PC-3 (cell line): ENCODE data around the gene ANKRD29. TPM values are rescaled to one million over a fixed set of nuclear protein-coding genes. Genes with fewer than 3 reads are reported as not detected.
A peak's percentile ranks its signal among the peaks of the same experiment; 100 is the strongest.

Source experiments
- ATAC-seq: fragments of 200-7000 bp; cut with Tn5 transposase; 2 replicates; pipeline ENCODE4 v1.9.1; 2020; ENCODE audit warnings: mild to moderate bottlenecking, moderate library complexity
- BruUV-seq: library from RNA; stranded (reverse); fragments of 400-500 nt; replicated peaks from 2 replicates; lab custom pipeline; 2021; lab: Mats Ljungman, UMichigan
- CTCF ChIA-PET: fragments of 300-600 bp; sonication (Branson Sonifier 250); formaldehyde crosslinking; loops from one replicate; lab custom pipeline; 2022; ENCODE audit warnings: antibody characterized with exemption; lab: Charles Lee
- POLR2A ChIA-PET: fragments of 300-600 bp; sonication (Branson Sonifier 250); formaldehyde crosslinking; loops from one replicate; lab custom pipeline; 2022; ENCODE audit warnings: antibody characterized with exemption; ENCODE audit not compliant: unreplicated experiment; lab: Charles Lee
- DNase-seq: peaks from one replicate; pipeline ENCODE4 v3.0.0-alpha.2; 2015
- H2AFZ ChIP-seq: fragments of 300-600 bp; sonication (generic); 2 replicates; pipeline ENCODE4 v1.6.0; 2016; ENCODE audit warnings: antibody characterized with exemption, low read length
- H3F3A ChIP-seq: fragments of 300-600 bp; sonication (generic); one replicate; pipeline ENCODE4 v1.6.0; 2017; ENCODE audit warnings: antibody characterized with exemption, low read length, control low read depth, mild to moderate bottlenecking; ENCODE audit not compliant: unreplicated experiment
- H3K27ac ChIP-seq: fragments of 300-600 bp; sonication (generic); 2 replicates; pipeline ENCODE4 v1.5.1; 2016; ENCODE audit warnings: mild to moderate bottlenecking, low read length
- H3K27me3 ChIP-seq: fragments of 300-600 bp; sonication (generic); 2 replicates; pipeline ENCODE4 v1.6.1; 2016; ENCODE audit warnings: low read length, mixed read lengths
- H3K36me3 ChIP-seq: fragments of 300-600 bp; sonication (generic); 2 replicates; pipeline ENCODE4 v1.6.1; 2016; ENCODE audit warnings: low read depth, mixed run types, low read length, mixed read lengths
- H3K4me1 ChIP-seq: fragments of 300-600 bp; sonication (generic); 2 replicates; pipeline ENCODE4 v1.5.1; 2016; ENCODE audit warnings: low read length; ENCODE audit not compliant: insufficient read depth
- H3K4me2 ChIP-seq: fragments of 300-600 bp; sonication (generic); 2 replicates; pipeline ENCODE4 v1.6.0; 2016; ENCODE audit warnings: low read length
- H3K4me3 ChIP-seq: fragments of 300-600 bp; sonication (generic); 2 replicates; pipeline ENCODE4 v1.5.1; 2016; ENCODE audit warnings: mild to moderate bottlenecking, low read length, mixed read lengths
- H3K79me2 ChIP-seq: fragments of 300-600 bp; sonication (generic); 2 replicates; pipeline ENCODE4 v1.6.1; 2017; ENCODE audit warnings: low read length, mixed read lengths
- H3K9ac ChIP-seq: fragments of 300-600 bp; sonication (generic); 2 replicates; pipeline ENCODE4 v1.6.0; 2016; ENCODE audit warnings: mild to moderate bottlenecking, low read length
- H3K9me2 ChIP-seq: fragments of 300-600 bp; sonication (generic); replicated peaks from 2 replicates; pipeline ENCODE4 v1.6.1; 2016; ENCODE audit warnings: mixed run types, low read length, mixed read lengths
- H3K9me3 ChIP-seq: fragments of 300-600 bp; sonication (generic); 2 replicates; pipeline ENCODE4 v1.6.1; 2016; ENCODE audit warnings: low read length, mixed read lengths
- H4K20me1 ChIP-seq: fragments of 300-600 bp; sonication (generic); 2 replicates; pipeline ENCODE4 v1.6.1; 2016; ENCODE audit warnings: low read length, mixed read lengths
- CTCF ChIP-seq: fragments of 300-600 bp; sonication (generic); conservative IDR thresholded peaks from 2 replicates; pipeline ENCODE4 v1.5.1; 2017; ENCODE audit warnings: antibody characterized with exemption, low read depth, mild to moderate bottlenecking, low read length
- EZH2 ChIP-seq: fragments of 300-600 bp; sonication (generic); IDR thresholded peaks from one replicate; pipeline ENCODE4 v1.6.1; 2017; ENCODE audit warnings: antibody characterized with exemption, mild to moderate bottlenecking, low read length; ENCODE audit not compliant: unreplicated experiment
- EZH2phosphoT487 ChIP-seq: fragments of 300-600 bp; sonication (generic); IDR thresholded peaks from 2 replicates; pipeline ENCODE4 v1.6.1; 2018; ENCODE audit warnings: mild to moderate bottlenecking, antibody characterized with exemption, low read length, borderline replicate concordance
- intact Hi-C: fragments of 100-400 bp; cut with micrococcal nuclease; formaldehyde crosslinking; loops from 2 replicates; pipeline ENCODE4 v1.9.0; 2023
- total RNA-seq: library from RNA; depleted of rRNA; stranded (reverse); fragments of >200 nt; gene quantifications from 2 replicates; pipeline ENCODE4 v1.2.3, GENCODE V29; 2014

The ANKRD29 gene
- total RNA-seq, 1 experiment from 2014 or later = 31.0 TPM

DNA sequence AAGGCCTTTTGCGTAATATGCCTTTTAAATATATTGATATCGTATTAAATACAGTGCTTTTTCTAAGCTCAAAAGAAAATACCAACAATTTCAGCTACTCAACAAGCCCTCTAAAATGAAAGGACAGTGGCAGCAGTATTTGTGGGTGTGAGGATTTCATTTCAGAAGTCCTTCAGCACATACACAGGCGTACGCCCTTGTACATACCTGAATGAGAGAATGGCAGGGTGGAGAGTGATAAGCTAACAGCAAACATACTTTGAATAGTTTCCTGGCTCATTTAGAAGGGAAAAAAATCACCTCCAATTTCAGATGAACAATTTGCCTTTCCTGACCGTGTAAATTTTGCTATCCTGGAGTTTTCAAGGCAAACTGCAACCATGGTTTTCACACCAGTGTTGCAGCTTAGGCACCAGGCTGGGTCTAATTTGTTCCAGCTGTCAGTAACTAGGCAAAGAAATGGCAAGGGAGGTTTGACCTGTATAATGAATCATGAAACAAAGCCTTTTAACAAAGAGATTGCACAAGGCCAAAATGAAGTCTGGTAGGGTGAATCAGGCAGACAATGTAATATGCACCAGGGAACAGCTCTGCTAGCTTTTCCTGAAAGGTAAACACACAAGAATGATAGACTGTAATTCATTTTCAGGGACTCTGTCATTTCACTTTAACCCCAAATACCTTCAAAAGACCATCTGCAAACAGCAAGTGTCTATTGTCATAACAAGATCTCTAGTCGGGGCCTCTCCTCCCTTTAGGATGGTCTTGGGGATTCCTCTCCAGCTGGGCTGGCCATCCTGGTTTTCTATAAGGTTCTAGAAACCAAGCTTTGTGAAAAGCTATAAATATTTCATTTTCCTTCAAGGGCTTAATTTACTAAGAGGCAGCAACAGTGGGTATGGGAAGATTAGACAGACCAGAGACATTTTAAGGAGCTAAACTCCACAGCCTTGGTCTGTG lies 11.5 kb downstream of the ANKRD29 start:
- H3F3A ChIP-seq = no peaks in the 10 kb centered on the region
- peak overlapping the region; percentile 41 for H3K27ac ChIP-seq
- H3K9ac ChIP-seq = no peak overlapping the region
- H3K4me1 ChIP-seq = peaks cover 17% of the 10 kb centered on the region
- no peaks in the 10 kb centered on the region for H3K9me2 ChIP-seq
- H3K79me2 ChIP-seq = 0 out of 2 replicates have a peak, but pooled peaks cover 11% of the 10 kb centered on the region
- no TSS peak for BruUV-seq
- POLR2A ChIA-PET = interaction anchor here (0.7 kb wide), 1 partner anchor 69 kb away, joined by 3 read pairs; no protein-coding TSS in a partner anchor
- H3K36me3 ChIP-seq = no peaks in the 10 kb centered on the region
- CTCF ChIA-PET = interaction anchor here (0.7 to 1.7 kb wide), 3 partner anchors 29 to 104 kb away, joined by 3 to 5 read pairs (median 4); no protein-coding TSS in a partner anchor
- ATAC-seq (peak; percentile 73), DNase-seq (peak; percentile 77)
- H3K4me2 ChIP-seq = peak overlapping the region; percentile 45; the same call in 1 of the 2 replicates
- no peaks in the 10 kb centered on the region for H4K20me1 ChIP-seq
- no peak overlapping the region for H3K4me3 ChIP-seq
- intact Hi-C loops = no loop called here
- no peaks in the 10 kb centered on the region for H3K27me3 ChIP-seq
- H3K9me3 ChIP-seq = no peaks in the 10 kb centered on the region
- TF ChIP-seq EZH2 = no peak
- no peak for TF ChIP-seq EZH2phosphoT487
- no peak for TF ChIP-seq CTCF
- no peak overlapping the region for H2AFZ ChIP-seq

- Histone ChIP-seq H3K9ac (no peak overlapping the region), H3K9me2 (no peaks in the 10 kb centered on the region), H3K79me2 (0 out of 2 replicates have a peak, but pooled peaks cover 4% of the 10 kb centered on the region), H3K4me1 (peaks cover 17% of the 10 kb centered on the region), H4K20me1 (no peaks in the 10 kb centered on the region), H2AFZ (no peak overlapping the region), H3K4me3 (no peak overlapping the region), H3K27me3 (no peaks in the 10 kb centered on the region), H3K9me3 (no peaks in the 10 kb centered on the region), H3K36me3 (0 out of 2 replicates have a peak, but pooled peaks cover 3% of the 10 kb centered on the region), H3F3A (no peaks in the 10 kb centered on the region), H3K27ac (no peak overlapping the region), H3K4me2 (no peak overlapping the region)
- POLR2A ChIA-PET = no interaction called here
- DNase-seq (no peak), ATAC-seq (no peak)
- TF ChIP-seq EZH2 = no peak
- TF ChIP-seq CTCF = no peak
- TF ChIP-seq EZH2phosphoT487 = no peak
- intact Hi-C loops = no loop called here
- BruUV-seq = no TSS peak
- CTCF ChIA-PET = no interaction called here
Measured at GRCh38 chr18:23648940-23649607, 13.6 kb downstream of the ANKRD29 start.
